Memory B cell (primary cell): Measurements from ENCODE around the gene MEDAG.

Source experiments
- ATAC-seq: fragments of 150-1000 bp; cut with Tn5 transposase; 2 replicates; pipeline ENCODE4 v1.10.0; 2021; ENCODE audit warnings: low read depth, mild to moderate bottlenecking, moderate library complexity
- DNase-seq, 2 donors: peaks; one replicate each; pipeline ENCODE4 v3.0.0; 2022; ENCODE audit warnings: low spot score in 2 of 2
- H3K27ac Mint-ChIP-seq: one replicate; pipeline ENCODE4 v1.8.0; 2022; ENCODE audit warnings: mild to moderate bottlenecking, moderate library complexity, mixed read lengths
- H3K27me3 Mint-ChIP-seq: one replicate; pipeline ENCODE4 v1.8.0; 2022; ENCODE audit warnings: mixed read lengths
- H3K36me3 Mint-ChIP-seq: one replicate; pipeline ENCODE4 v1.8.0; 2022; ENCODE audit warnings: mild to moderate bottlenecking, mixed read lengths
- H3K4me1 Mint-ChIP-seq: one replicate; pipeline ENCODE4 v1.8.0; 2022; ENCODE audit warnings: mixed read lengths
- H3K4me3 Mint-ChIP-seq: one replicate; pipeline ENCODE4 v1.8.0; 2022; ENCODE audit warnings: mild to moderate bottlenecking, moderate library complexity, mixed read lengths
- H3K9me3 Mint-ChIP-seq: one replicate; pipeline ENCODE4 v1.8.0; 2022; ENCODE audit warnings: mixed read lengths

The MEDAG gene

GRCh38 chr13:30928978-30929377, 22.9 kb downstream of the MEDAG start:
- Mint-ChIP-seq H3K4me1 (no peaks in the 10 kb centered on the region), H3K27me3 (peaks cover 12% of the 10 kb centered on the region), H3K27ac (no peak overlapping the region), H3K9me3 (no peaks in the 10 kb centered on the region), H3K4me3 (no peak overlapping the region), H3K36me3 (no peaks in the 10 kb centered on the region)
- DNase-seq (no peak), ATAC-seq (no peak)

- peaks cover 15% of the 10 kb centered on the region for H3K27me3 Mint-ChIP-seq
- no peak for DNase-seq
These were observed 26.6 kb downstream of the MEDAG start, which contains the start of gene TEX26 for GRCh38 chr13:30932481-30933353. TSS of gene TEX26 (plus strand) at chr13:30932656. CDS start at chr13:30932716, 60 bp downstream.

GRCh38 chr13:30933354-30933670, 27.2 kb downstream of the MEDAG start:
- ATAC-seq, result no peak
- peaks cover 5% of the 10 kb centered on the region for H3K9me3 Mint-ChIP-seq

More at GRCh38 chr13:30932481-30933353, 26.6 kb downstream of the MEDAG start, which contains the start of gene TEX26:
- H3K4me1 Mint-ChIP-seq, result no peaks in the 10 kb centered on the region
- ATAC-seq, result no peak
- H3K9me3 Mint-ChIP-seq, result peaks cover 3% of the 10 kb centered on the region
- no peak within 1 kb of the TSS for H3K4me3 Mint-ChIP-seq
- no peak within 1 kb of the TSS for H3K27ac Mint-ChIP-seq
- no peaks in the 10 kb centered on the region for H3K36me3 Mint-ChIP-seq

GRCh38 chr13:30934381-30934780, 28.3 kb downstream of the MEDAG start:
- ATAC-seq (no peak), DNase-seq (no peak)
- H3K9me3 Mint-ChIP-seq, result peaks cover 5% of the 10 kb centered on the region
- peaks cover 12% of the 10 kb centered on the region for H3K27me3 Mint-ChIP-seq
- H3K4me3 Mint-ChIP-seq, result no peak overlapping the region
- H3K36me3 Mint-ChIP-seq, result no peaks in the 10 kb centered on the region
- H3K27ac Mint-ChIP-seq, result no peak overlapping the region
- no peaks in the 10 kb centered on the region for H3K4me1 Mint-ChIP-seq

More at GRCh38 chr13:30933354-30933670, 27.2 kb downstream of the MEDAG start:
- Mint-ChIP-seq H3K36me3 (no peaks in the 10 kb centered on the region), H3K4me1 (no peaks in the 10 kb centered on the region), H3K27me3 (peaks cover 15% of the 10 kb centered on the region), H3K4me3 (no peak overlapping the region), H3K27ac (no peak overlapping the region)
- DNase-seq, result no peak

- Mint-ChIP-seq H3K27ac (no peak overlapping the region), H3K9me3 (peaks cover 5% of the 10 kb centered on the region), H3K36me3 (no peaks in the 10 kb centered on the region), H3K27me3 (peaks cover 12% of the 10 kb centered on the region), H3K4me3 (no peak overlapping the region), H3K4me1 (no peaks in the 10 kb centered on the region)
- ATAC-seq (no peak), DNase-seq (no peak)
These were observed 28.7 kb downstream of the MEDAG start for GRCh38 chr13:30934803-30935202.

GRCh38 chr13:30936971-30937370, 30.9 kb downstream of the MEDAG start:
- no peak overlapping the region for H3K4me3 Mint-ChIP-seq
- H3K27me3 Mint-ChIP-seq, result peaks cover 9% of the 10 kb centered on the region
- H3K36me3 Mint-ChIP-seq, result no peaks in the 10 kb centered on the region
- no peak for ATAC-seq
- no peaks in the 10 kb centered on the region for H3K4me1 Mint-ChIP-seq
- no peak overlapping the region for H3K27ac Mint-ChIP-seq
- H3K9me3 Mint-ChIP-seq, result peaks cover 5% of the 10 kb centered on the region
- DNase-seq, result no peak

- no peak overlapping the region for H3K4me3 Mint-ChIP-seq
- peaks cover 2% of the 10 kb centered on the region for H3K27me3 Mint-ChIP-seq
- H3K36me3 Mint-ChIP-seq, result peaks cover 4% of the 10 kb centered on the region
- H3K9me3 Mint-ChIP-seq, result peaks cover 9% of the 10 kb centered on the region
- no peak overlapping the region for H3K27ac Mint-ChIP-seq
- no peaks in the 10 kb centered on the region for H3K4me1 Mint-ChIP-seq
- DNase-seq (no peak), ATAC-seq (no peak)
These were observed 37.8 kb downstream of the MEDAG start for GRCh38 chr13:30943881-30944280.

GRCh38 chr13:30957258-30957943, 51.3 kb downstream of the MEDAG start:
- H3K27me3 Mint-ChIP-seq, result peaks cover 29% of the 10 kb centered on the region
- H3K4me3 Mint-ChIP-seq, result no peak overlapping the region
- ATAC-seq (no peak), DNase-seq (no peak)
- no peak overlapping the region for H3K27ac Mint-ChIP-seq
- H3K36me3 Mint-ChIP-seq, result peaks cover 1% of the 10 kb centered on the region
- H3K9me3 Mint-ChIP-seq, result peaks cover 7% of the 10 kb centered on the region
- H3K4me1 Mint-ChIP-seq, result no peaks in the 10 kb centered on the region

GRCh38 chr13:30959678-30960077, 53.6 kb downstream of the MEDAG start:
- no peak for ATAC-seq
- no peak overlapping the region for H3K4me3 Mint-ChIP-seq
- peaks cover 7% of the 10 kb centered on the region for H3K9me3 Mint-ChIP-seq
- no peaks in the 10 kb centered on the region for H3K4me1 Mint-ChIP-seq
- H3K27ac Mint-ChIP-seq, result no peak overlapping the region
- no peak for DNase-seq
- peaks cover 24% of the 10 kb centered on the region for H3K27me3 Mint-ChIP-seq
- H3K36me3 Mint-ChIP-seq, result peaks cover 1% of the 10 kb centered on the region

GRCh38 chr13:30963791-30964190, 57.7 kb downstream of the MEDAG start:
- no peaks in the 10 kb centered on the region for H3K4me1 Mint-ChIP-seq
- no peak for DNase-seq

GRCh38 chr13:30965380-30965779, 59.3 kb downstream of the MEDAG start:
- Mint-ChIP-seq H3K9me3 (peaks cover 1% of the 10 kb centered on the region), H3K4me1 (no peaks in the 10 kb centered on the region), H3K27me3 (peaks cover 18% of the 10 kb centered on the region), H3K4me3 (no peak overlapping the region), H3K36me3 (no peaks in the 10 kb centered on the region), H3K27ac (no peak overlapping the region)
- DNase-seq, result no peak
- ATAC-seq, result no peak

More at GRCh38 chr13:30963791-30964190, 57.7 kb downstream of the MEDAG start:
- Mint-ChIP-seq H3K4me3 (no peak overlapping the region), H3K36me3 (no peaks in the 10 kb centered on the region), H3K27ac (no peak overlapping the region), H3K9me3 (peaks cover 3% of the 10 kb centered on the region), H3K27me3 (peaks cover 14% of the 10 kb centered on the region)
- ATAC-seq, result no peak

GRCh38 chr13:30966101-30966500, 60.0 kb downstream of the MEDAG start:
- no peak overlapping the region for H3K27ac Mint-ChIP-seq
- H3K27me3 Mint-ChIP-seq, result peaks cover 19% of the 10 kb centered on the region
- no peak overlapping the region for H3K4me3 Mint-ChIP-seq
- peaks cover 1% of the 10 kb centered on the region for H3K9me3 Mint-ChIP-seq
- H3K4me1 Mint-ChIP-seq, result no peaks in the 10 kb centered on the region
- DNase-seq (no peak), ATAC-seq (no peak)
- no peaks in the 10 kb centered on the region for H3K36me3 Mint-ChIP-seq

- no peak for DNase-seq
- H3K36me3 Mint-ChIP-seq, result no peaks in the 10 kb centered on the region
- no peaks in the 10 kb centered on the region for H3K4me1 Mint-ChIP-seq
- ATAC-seq, result no peak
- peaks cover 18% of the 10 kb centered on the region for H3K27me3 Mint-ChIP-seq
- no peaks in the 10 kb centered on the region for H3K9me3 Mint-ChIP-seq
- no peak overlapping the region for H3K27ac Mint-ChIP-seq
- no peak overlapping the region for H3K4me3 Mint-ChIP-seq
These were observed 62.8 kb downstream of the MEDAG start for GRCh38 chr13:30968846-30969245.

GRCh38 chr13:30971575-30971974, 65.5 kb downstream of the MEDAG start:
- H3K27ac Mint-ChIP-seq, result no peak overlapping the region
- H3K27me3 Mint-ChIP-seq, result peaks cover 17% of the 10 kb centered on the region
- H3K4me1 Mint-ChIP-seq, result no peaks in the 10 kb centered on the region
- no peak for DNase-seq
- no peak for ATAC-seq
- H3K4me3 Mint-ChIP-seq, result no peak overlapping the region
- no peaks in the 10 kb centered on the region for H3K9me3 Mint-ChIP-seq
- no peaks in the 10 kb centered on the region for H3K36me3 Mint-ChIP-seq
